ENCODE data around the gene CAB39L. TPM values are rescaled to one million over a fixed set of nuclear protein-coding genes. Genes with fewer than 3 reads are reported as not detected.

The CAB39L gene
- total and polyA plus RNA-seq, 9 of the 15 experiments (the other 6 are each of a cell fraction or from before 2014, with no cell fraction given), result 1.1 to 4.2 (median 2.6) TPM

DNA sequence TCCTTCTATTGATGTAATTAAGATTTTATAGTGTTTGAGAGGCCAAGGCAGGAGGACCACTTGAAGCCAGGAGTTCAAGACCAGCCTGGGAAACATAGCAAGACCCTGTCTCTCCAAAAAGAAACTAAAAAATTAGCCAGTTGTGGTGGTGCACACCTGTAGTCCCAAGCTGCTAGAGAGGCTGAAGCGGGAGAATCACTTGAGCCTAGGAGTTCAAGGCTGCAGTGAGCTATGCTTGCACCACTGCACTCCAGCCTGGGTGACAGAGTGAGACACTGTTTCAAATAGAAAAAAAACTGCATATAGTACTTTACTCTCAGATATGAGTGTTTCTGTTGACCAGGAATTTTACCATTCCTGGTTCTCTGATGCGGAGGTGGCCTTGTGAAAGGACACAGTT is 147.2 kb downstream of the CAB39L start (continued):
- TF ChIP-seq, protein P1, sequence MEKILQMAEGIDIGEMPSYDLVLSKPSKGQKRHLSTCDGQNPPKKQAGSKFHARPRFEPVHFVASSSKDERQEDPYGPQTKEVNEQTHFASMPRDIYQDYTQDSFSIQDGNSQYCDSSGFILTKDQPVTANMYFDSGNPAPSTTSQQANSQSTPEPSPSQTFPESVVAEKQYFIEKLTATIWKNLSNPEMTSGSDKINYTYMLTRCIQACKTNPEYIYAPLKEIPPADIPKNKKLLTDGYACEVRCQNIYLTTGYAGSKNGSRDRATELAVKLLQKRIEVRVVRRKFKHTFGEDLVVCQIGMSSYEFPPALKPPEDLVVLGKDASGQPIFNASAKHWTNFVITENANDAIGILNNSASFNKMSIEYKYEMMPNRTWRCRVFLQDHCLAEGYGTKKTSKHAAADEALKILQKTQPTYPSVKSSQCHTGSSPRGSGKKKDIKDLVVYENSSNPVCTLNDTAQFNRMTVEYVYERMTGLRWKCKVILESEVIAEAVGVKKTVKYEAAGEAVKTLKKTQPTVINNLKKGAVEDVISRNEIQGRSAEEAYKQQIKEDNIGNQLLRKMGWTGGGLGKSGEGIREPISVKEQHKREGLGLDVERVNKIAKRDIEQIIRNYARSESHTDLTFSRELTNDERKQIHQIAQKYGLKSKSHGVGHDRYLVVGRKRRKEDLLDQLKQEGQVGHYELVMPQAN (IDR thresholded peaks at IDR 0.05; ENCODE audit: borderline replicate concordance), result no peak
- TF ChIP-seq KAT7 (CRISPR knock-in tag; IDR thresholded peaks at IDR 0.05; ENCODE audit: borderline replicate concordance) (no peak), ZNF274 (IDR thresholded peaks at IDR 0.05; ENCODE audit: borderline replicate concordance, low read depth, low read length) (no peak), ZNF431 (CRISPR knock-in tag; IDR thresholded peaks at IDR 0.05) (no peak), ZNF444 (CRISPR knock-in tag; IDR thresholded peaks at IDR 0.05) (no peak), DPF2 (IDR thresholded peaks at IDR 0.05) (no peak), ZNF436 (CRISPR knock-in tag; IDR thresholded peaks at IDR 0.05) (no peak), RFX5 (IDR thresholded peaks at IDR 0.05; ENCODE audit: low read depth, low read length) (no peak)
- TF ChIP-seq, protein P2, sequence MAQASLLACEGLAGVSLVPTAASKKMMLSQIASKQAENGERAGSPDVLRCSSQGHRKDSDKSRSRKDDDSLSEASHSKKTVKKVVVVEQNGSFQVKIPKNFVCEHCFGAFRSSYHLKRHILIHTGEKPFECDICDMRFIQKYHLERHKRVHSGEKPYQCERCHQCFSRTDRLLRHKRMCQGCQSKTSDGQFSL (CRISPR knock-in tag; IDR thresholded peaks at IDR 0.05), result no peak
- TF ChIP-seq, protein P2 (tag; IDR thresholded peaks at IDR 0.05), result no peak
- TF ChIP-seq, protein P3, sequence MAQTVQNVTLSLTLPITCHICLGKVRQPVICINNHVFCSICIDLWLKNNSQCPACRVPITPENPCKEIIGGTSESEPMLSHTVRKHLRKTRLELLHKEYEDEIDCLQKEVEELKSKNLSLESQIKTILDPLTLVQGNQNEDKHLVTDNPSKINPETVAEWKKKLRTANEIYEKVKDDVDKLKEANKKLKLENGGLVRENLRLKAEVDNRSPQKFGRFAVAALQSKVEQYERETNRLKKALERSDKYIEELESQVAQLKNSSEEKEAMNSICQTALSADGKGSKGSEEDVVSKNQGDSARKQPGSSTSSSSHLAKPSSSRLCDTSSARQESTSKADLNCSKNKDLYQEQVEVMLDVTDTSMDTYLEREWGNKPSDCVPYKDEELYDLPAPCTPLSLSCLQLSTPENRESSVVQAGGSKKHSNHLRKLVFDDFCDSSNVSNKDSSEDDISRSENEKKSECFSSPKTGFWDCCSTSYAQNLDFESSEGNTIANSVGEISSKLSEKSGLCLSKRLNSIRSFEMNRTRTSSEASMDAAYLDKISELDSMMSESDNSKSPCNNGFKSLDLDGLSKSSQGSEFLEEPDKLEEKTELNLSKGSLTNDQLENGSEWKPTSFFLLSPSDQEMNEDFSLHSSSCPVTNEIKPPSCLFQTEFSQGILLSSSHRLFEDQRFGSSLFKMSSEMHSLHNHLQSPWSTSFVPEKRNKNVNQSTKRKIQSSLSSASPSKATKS (CRISPR knock-in tag; IDR thresholded peaks at IDR 0.05), result no peak

Measured in K562 (cell line).